Activated CD4-positive, alpha-beta T cell treated with anti-CD3 and anti-CD28 coated beads, Interleukin-2, amount 50 U/mL, for 4 hours (primary cell): ENCODE results near the gene PDLIM7.

Experiments used
- DNase-seq, 2 experiments: peaks; one replicate each; pipeline ENCODE4 v3.0.0-alpha.2; 2020

PDLIM7 gene

DNA sequence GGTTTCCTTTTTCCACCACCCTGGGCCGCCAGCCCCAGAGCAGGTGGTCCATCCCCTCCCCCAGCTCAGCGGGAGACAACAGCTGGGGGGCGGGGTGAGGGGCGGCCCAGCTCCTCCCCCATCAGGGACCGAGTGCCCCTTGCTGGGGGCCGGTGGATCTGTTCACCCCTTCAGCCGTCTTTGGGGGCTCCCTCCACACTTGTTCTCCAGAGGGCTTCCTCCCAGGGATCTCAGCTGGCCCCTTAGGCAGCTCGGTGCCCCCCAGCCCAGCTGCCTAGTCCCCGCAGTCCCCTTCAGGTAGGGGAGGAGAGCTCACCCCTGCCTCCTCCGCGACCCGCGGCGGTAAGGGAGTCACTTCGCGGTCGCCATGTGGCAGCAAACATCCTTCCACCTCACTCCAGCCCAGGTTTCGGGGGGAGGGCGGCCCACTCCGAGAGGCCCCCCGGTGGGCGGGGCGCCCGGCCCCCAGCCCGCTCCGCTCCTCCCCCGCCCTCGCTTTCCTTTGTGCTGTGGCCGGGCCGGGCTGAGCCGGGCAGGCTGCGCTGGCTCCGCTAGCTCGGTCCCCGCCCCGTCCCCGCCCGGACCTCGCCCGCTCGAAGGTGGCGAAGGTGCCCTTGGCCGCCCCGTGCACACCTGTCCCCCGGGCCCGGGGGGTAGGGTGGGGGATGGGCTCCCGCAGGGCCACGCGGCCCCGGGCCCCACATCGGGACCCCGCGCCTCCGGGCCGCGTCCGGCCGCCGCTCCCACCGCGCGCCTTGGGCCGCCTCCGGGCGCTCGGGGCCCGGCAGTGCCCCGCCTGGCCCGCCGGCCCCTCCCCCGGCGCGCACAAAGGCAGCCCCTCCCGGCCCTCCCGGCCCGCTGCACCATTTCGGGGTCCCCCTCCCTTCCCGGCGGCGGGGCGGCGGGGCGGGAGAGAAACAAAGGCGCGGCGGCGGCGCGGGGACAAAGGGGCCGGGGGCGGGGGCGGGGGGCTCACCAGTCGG lies 24.7 kb downstream of the PDLIM7 start:
- peak; percentile 21 to 34 for DNase-seq

DNA sequence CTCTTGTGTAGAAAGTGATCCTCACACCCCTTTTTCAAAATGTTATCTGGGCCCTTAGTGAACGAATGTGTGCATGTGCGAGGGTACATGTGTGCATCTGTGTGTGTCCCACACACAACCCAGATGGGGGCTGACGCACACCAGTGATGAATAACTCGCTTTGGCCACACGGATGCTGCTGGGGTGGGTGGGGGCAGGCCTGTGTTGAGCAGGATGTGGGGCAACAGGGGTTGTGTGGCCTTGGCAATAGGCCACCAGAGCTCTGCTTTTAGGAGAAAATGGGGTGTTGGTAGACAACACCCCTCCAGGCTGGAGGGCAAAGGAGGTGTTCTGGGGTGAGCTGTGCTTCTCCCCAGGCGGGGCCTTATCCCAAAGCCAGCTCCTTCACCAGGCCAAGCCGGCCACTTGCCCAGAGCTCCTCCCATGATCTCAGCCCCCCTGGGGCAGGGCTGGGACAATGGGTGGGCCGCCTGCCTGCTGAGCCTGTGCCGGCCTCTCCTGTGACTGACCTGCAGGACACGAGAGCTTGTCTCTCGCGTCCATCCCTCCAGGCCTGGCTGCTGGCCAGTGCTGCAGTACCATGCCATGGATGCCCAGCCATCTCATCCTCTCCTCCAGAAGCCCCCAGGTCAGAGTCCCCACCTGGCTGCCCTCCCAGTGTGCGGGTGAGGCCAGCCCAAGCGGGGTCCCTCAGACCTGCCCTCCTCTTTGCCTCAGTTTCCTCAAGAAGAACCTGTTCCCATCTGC lies 25.6 kb downstream of the PDLIM7 start:
- no peak for DNase-seq

DNA sequence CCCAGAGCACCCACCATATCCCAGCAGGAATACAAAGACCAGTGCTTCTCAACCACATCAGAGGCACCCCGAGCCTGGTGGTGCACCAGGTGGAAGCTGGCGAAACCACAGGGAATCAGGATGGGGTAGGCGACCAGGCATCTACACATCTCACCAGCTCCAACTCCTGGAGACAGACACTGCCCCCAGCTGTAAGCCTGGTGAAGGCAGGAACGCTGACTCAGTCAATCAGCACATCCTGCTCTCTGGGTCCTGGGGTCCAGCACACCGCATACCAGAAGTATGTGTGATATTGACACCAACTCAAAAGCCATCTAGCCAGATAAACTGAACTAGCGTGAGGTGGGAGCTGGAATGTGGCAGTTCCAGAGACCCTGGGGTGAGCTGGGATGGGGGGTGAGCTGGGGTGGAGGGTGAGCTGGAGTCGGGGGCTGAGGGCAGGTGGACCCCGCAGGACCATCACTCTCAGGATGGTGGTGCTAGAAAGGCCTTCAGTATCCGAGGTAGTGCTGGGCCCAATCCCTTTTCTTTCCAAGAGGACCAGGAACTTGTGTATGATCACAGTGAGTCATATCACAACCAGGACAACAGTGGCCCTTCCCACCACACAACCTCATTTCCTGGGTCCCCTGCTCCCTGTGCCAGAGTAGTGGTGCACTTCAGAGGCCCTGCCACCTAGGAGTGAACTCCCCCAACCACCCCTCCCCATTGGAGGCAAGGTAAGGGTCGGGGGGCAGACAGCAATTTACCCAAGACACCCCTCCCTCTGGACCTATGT lies 26.5 kb downstream of the PDLIM7 start:
- DNase-seq = no peak

DNA sequence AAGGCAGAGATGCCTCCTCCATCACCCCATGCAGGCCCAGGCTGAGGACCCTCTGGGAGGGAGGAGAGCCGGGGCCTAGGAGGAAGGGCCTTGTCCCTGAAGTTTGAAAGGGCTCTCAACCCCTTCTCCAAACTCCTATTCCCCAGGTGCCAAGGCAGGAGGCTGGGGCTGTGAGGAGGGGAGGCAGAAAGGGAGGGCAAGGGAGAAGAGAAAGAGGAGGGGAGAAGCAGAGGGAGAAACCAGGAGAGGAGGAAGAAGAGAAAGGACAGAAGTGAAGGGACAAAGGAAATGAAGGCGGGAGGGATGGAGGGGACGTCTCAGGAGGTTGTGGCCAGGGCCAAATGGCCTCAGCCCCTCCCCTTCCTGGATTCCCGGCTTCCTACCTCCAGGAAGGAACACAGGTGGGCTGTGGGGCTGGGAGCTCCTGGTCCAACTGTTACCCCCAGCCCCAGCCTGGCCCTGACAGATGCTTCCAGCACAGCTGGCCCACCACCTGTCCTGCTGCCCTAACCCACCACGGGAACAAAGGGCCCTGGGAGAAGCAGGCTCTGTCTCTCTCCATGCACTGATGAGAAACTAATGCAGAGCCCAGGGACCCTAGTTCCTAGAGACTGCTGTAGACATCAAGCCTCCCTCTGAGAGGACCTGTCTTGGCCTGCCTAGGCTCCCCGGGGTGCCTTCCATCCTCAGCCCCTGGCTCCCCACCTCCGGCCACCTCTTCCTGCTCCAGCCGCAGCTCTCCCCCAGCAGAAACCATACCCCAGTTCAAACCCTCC lies 27.5 kb downstream of the PDLIM7 start:
- no peak for DNase-seq

DNA sequence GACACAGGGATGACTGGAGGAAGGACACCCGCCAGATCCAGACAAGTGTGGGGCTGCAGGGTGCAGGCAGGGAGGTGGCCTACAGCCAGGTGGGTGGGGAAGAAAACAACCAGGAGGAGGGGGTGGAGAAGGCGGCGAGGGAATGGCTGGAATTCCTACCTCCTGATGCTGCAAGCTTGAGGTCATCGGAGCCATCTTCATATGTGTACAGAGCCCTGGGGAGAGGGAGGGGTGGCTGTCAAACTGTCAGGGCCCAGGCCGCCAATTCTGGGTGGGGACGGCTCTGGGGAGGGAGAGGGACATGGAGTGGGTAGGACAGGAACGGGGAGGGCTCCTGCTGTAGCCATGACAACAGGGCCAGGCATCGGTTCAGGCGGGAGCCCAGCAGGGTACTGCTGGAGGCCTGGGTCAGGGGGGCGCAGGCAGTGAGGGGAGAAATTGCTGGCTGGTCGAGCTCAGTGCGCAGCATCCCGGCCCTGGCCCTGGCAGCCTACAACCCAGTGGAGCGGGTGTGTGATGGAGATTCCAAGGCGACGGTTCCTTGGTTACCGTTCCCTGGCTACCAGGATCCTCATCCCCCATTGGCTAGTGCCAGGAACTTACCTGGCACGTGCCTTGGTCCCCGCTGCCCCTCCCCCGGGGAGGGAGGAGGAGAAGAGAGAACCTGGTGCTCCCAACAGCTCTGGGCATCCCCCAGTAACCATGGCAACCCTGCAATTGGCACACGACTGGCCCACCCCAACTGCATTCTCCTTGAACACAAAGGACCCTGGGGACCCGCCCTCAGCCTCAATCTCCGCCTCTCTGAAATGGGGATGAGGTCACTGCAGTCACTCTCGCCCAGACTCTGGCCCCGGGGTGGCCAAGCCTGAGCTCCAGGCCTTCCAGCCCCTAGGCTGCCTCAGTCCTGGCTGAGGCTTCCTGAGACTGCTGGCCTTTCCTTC lies 28.4 kb downstream of the PDLIM7 start:
- DNase-seq = no peak

DNA sequence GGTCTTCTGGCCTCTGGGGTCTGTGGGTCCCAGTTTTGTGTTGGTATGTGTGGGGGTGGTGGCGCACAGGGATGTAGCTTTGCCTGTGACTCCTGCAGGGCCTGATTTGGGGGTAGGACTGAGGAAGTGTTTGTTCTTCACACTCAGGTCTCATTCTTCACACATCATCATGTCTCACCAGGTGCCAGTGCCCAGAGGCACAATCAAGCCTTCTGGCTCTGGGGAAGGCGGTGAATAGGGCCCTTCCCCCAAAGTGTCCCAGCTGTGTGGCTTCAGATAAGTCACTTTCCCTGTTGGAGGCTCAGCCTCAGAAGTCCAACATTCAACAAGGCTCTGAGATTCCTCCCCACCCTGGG lies 29.1 kb downstream of the PDLIM7 start:
- DNase-seq = no peak

DNA sequence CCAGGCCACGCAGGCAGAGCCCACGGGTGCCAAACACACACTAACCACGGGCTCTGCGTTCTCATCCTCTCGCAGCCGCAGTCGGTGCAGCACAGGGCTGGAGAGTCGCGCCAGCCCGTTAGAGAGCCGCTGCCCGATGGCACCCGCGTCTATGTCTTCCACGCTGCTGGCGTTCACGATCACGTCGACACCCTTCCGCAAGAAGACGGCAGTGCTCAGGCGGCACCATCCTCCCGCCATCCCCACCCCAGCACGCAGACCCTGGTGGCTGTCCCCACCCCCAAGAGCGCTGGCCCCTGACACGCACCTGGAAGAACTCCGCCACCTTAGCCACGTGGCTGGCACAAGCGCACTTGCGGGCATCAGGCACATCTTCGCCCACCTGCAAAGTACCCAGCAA lies 30.0 kb downstream of the PDLIM7 start:
- DNase-seq = no peak

DNA sequence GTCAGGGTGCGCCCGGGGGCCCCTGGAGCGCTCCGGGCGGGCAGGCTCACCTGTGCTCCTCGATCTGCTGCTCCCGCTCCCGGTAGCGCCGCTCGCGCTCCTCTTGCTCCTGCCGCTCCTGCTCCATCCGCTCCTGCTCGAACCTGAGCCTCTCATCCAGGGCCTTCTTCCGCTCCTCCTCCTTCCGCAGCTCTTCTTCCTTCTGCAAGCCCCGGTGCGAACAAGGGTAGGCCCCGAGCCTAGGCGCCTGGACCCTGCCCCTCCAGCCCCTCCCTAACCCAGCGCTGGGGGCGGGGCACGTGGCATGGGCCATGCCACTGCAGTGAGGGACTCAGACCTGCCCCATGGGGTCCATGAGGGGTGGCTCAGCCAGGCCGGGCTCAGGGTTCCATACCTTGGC lies 30.5 kb downstream of the PDLIM7 start:
- DNase-seq = no peak

DNA sequence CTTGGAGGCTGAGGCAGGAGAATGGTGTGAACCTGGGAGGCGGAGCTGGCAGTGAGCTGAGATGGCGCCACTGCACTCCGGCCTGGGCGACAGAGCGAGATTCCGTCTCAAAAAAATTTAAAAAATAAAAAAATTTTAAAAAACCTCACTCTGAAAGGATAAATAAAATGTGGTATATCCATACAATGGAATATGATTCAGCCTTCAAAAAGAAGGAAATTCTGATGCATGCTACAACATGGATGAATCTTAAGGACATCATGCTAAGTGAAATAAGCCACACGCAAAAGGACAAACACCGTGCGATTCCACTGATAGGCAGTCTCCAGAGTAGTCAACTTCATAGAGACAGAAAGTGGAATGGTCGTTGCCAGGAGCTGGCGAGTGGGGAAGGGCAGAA lies 32.4 kb downstream of the PDLIM7 start:
- no peak for DNase-seq

DNA sequence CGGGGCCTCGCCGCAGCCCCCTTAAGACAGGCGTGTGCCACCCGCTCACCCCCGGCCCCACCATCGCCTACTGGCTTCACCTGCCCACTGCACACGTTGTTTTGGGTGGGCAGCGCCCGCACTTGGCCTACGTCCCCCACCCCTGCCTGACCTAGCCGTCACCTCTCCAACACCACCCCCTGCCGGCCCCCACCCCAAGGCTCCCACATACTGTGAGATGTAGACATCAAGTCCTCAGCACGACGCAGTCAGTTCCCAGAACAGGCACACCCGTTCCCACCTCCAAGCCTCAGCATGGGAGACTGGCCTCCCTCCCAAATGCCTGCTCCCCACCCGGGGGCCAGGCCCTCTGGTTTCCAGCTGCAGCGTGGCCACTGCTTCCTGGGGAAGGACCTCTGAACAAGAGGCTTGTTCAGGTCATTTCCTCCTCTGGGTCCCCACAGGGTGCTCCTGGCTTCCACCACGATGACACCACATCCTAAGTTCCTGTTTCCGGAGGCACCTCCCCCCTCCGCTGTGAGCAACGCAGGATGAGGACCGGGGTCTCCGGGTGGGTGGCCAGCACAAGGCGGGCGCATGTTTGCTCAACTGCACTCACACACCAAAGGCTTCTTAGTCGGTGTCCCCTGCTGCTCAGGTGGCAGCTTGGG lies 35.3 kb downstream of the PDLIM7 start:
- no peak for DNase-seq

DNA sequence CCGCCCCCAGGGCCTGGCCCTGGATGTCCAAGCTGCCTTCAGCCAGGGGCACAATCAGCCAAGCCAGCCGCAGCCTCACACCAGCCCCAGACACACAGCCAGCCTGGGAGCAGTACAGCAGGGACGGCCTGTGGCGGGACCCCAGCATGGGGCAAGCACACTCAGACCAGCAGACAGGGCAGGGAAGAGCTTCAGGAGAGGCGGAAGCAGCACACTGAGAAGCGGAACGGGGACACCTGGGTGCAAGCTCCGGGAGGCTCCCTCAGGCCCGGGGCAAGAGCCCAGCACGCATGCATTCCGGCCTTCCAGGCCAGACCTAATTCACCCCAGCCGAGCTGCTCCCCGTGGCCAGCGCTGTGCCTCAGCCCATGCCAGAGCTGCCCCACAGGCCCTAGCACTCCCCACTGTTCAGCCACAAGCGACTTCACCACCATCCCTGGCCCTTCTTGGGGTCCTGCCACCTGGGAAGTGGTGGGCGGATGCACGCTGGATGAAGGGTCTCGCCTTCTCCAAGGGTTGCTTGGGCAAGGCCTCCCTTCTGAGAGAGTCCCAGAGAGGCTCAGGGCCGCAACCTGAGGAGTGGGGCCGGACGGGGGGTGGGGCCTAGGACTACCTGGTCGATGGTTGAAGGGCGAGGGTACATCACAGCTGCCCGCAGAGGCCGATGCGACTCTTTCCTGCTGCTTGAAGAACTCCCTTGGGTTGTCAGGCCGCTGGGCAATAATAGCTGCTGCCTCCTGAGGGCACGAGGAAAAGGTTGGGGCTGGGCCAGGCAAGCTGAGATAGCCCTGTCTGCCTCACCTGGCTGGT lies 37.4 kb downstream of the PDLIM7 start:
- no peak for DNase-seq

DNA sequence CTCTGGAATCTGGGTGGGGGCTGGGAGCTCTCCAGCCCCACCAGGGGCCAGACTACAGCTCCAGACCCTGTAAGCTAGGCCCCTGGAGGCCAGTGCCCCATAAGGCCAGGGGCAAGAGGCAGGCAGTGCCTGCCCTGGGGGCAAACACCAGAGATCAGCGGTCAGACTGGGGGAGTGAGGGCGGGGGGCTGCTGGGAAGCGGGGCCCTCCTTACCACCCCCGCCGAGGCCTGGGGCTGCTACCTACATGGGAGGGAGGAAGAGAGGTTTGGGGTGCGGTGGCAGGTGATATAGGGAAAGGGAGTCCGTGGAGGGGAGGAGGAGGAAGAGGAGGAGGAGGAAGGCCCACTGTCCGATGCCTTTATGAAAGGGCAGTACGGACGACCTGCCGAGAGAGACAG lies 38.0 kb downstream of the PDLIM7 start:
- DNase-seq = no peak

DNA sequence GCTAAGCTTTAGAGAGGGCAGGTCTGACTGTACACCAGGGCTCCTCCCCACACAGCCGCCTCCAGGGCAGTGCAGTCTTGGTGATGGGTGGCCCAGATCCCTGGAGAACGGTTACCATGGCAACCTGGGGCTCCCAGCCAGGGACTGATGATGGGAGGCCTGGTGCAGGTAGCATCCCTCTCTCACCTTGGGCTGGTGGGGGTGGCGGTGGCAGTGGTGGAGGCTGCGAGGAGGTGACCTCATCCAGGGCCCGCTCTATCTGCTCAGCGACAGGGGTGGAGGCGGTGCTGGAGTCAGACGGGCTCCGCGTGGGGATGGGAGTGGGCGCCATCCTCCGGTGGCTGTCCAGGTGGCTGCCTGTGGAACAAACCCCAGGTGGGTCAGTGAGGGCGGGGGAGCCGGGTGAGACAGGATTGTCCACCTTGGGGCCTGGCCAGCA lies 38.5 kb downstream of the PDLIM7 start:
- DNase-seq = no peak

DNA sequence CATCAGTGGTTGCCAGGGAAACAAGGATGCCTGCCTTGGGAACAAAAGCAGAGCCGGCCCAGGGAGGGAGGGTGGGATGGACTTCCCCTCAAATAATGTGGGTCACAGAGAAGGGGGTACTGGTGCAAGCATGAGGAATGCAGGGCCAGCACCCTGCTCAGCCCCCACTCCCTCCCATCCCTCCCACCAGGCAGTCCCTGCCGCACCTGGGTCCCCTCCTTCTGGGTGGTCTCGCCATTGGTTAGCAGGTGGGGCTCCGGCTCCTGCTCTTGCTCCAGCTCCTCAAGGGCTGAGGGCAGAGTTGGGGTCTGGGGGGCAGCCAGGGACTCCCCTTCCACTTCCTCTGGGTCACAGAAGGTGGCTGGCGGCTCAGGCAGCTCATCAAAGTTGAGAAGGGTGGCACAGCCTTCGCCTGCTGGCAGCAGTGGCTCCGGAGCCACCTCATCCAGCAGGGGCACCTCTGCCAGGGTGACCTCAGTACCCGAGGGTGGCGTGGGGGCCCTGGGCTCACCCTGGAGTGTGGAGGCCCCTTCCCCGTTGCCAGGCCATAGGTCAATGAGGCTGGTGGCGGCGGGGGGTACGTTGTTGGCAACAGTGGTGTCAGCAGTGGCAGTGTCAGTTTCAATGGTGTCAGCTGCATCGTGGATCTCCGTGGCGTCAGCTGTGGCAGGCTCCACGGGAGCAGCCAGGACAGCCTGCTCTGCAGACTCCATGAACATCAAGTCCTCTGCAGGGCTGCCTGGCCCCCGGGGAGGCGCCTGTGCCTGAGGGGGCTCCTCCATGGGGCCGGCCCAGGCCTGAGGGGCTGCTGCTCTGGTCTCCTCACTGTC lies 39.3 kb downstream of the PDLIM7 start:
- no peak for DNase-seq

DNA sequence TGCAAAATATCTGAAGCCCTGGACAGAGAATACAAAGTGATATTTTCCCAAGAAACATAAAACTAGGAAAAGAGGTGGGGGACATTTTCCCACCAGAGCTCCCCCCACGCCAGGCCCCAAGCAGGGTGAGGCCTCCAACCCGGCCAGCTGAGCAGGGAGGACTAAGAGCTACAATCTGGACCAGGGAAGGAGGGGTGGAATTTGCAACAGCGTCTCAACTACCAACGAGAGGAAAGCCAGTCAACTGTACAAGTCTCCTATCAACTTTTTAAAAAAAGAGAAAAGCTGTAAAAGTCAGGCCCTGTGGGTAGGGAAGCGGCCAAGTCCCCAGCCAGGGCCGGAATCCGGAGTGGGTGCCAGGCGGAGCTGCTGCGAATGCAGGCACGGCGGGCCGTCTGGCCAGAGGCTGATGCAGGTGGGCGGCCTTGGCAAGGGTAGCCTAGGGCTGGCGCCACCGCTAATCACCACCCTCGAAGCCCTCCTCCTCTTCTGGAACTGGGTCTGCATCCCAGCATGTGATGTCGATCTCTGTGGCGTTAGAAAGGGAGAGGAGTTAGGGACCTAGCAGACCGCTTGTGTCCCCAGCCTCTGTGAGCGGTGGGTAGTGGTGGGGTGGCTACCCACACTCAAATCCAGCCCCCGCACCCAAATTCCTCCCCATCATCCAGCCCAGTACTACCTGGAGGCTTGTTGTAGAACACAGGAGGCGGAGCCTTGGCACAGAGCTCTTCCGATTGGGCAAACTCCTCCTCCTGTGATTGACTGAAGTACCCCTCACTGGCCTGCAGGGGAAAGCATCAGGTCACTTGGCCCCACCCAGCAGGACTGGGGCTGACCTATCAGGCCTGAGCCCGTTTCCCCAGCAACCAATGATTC lies 40.2 kb downstream of the PDLIM7 start:
- no peak for DNase-seq

DNA sequence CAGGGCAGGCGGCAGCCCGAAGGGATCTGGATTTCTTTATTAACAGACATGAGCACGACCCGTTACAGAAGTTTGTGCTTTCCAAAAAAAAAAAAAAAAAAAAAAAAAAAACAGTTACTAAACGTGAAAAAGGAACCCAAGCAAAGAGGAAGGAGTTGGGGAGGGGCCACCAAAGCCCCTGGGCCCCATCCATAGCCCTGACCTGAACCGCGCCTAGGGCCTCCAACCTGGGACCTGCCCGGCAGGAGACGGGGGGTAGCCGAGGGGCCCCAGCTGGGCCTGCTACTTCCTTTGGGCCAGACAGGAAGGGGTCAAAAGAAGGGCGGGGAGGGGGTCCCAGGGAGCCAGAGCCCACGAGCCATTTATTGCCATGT lies 40.8 kb downstream of the PDLIM7 start:
- no peak for DNase-seq

DNA sequence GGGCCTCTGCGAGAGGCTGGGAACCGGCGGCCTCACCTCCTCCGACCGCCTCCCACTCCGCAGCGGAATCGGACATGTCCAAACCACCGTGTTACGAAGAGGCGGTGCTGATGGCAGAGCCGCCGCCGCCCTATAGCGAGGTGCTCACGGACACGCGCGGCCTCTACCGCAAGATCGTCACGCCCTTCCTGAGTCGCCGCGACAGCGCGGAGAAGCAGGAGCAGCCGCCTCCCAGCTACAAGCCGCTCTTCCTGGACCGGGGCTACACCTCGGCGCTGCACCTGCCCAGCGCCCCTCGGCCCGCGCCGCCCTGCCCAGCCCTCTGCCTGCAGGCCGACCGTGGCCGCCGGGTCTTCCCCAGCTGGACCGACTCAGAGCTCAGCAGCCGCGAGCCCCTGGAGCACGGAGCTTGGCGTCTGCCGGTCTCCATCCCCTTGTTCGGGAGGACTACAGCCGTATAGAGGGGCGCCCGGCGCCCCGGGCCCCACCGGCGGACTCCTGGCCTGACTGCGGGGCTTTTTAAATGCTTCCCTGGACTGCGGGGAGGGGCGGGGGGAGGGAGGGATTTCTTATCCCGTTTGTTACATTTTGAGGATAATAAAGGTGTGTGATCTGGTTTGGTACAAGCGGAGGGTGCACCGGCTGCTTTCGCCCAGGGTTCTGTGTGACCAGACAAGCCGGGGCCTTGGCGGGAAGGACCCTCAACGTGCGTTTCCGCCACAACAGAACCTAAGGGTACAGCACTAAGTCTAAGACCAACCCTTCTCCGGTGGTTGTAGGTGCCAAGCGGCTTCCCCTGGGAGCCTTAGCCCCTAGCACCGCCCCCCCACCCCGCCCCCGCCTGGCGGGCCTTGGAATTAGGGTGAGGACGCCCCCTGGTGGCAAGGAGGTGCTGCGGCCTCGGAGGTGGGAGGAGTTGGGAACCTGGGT lies 41.5 kb downstream of the PDLIM7 start:
- peak; percentile 95 to 96 for DNase-seq
